H1 (cell line): ENCODE data around the gene CCNI2. TPM values are rescaled to one million over a fixed set of nuclear protein-coding genes. Genes with fewer than 3 reads are reported as not detected.

Source experiments
- CTCF ChIA-PET: fragments of 300-600 bp; sonication (Branson Sonifier 250); formaldehyde crosslinking; loops from one replicate; lab custom pipeline; 2021; ENCODE audit not compliant: partially characterized antibody; lab: Charles Lee
- POLR2A ChIA-PET: fragments of 300-600 bp; sonication (Branson Sonifier 250); formaldehyde crosslinking; loops from one replicate; lab custom pipeline; 2021; ENCODE audit warnings: inconsistent platforms; ENCODE audit not compliant: partially characterized antibody; lab: Charles Lee
- DNase-seq, 2 experiments: peaks; one replicate each; pipeline versions ENCODE4 v3.0.0 to v3.0.0-alpha.2; 2010 to 2022; ENCODE audit warnings: low spot score in 2 of 2, low read depth in 1 of 2, mixed read lengths in 1 of 2
- FAIRE-seq: peaks from 2 replicates; lab custom pipeline; 2011; peaks lifted over from hg19 to GRCh38; lab: Jason Lieb, UNC
- H2AFZ ChIP-seq: 2 replicates; pipeline ENCODE4 v1.8.1; 2012; ENCODE audit warnings: low read length, inconsistent platforms
- H2AK5ac ChIP-seq: 2 replicates; pipeline ENCODE4 v1.6.1; 2013; ENCODE audit warnings: low read depth, low read length
- H2BK120ac ChIP-seq: replicated peaks from 2 replicates; pipeline ENCODE3; 2013; ENCODE audit warnings: low read depth, low read length, inconsistent platforms
- H2BK12ac ChIP-seq: 2 replicates; pipeline ENCODE4 v1.6.1; 2013; ENCODE audit warnings: low read depth, low read length
- H2BK15ac ChIP-seq: 2 replicates; pipeline ENCODE4 v1.6.1; 2013; ENCODE audit warnings: low read length
- H2BK20ac ChIP-seq: 2 replicates; pipeline ENCODE4 v1.6.1; 2013; ENCODE audit warnings: low read length
- H2BK5ac ChIP-seq: 2 replicates; pipeline ENCODE4 v1.6.1; 2013; ENCODE audit warnings: low read depth, low read length
- H3K14ac ChIP-seq: 2 replicates; pipeline ENCODE4 v1.6.1; 2013; ENCODE audit warnings: inconsistent platforms; ENCODE audit not compliant: insufficient read length
- H3K18ac ChIP-seq: 2 replicates; pipeline ENCODE4 v1.6.1; 2013; ENCODE audit warnings: low read length; ENCODE audit errors: extremely low read depth
- H3K23ac ChIP-seq: 2 replicates; pipeline ENCODE4 v1.6.1; 2013; ENCODE audit warnings: inconsistent platforms; ENCODE audit not compliant: insufficient read length
- H3K23me2 ChIP-seq: 2 replicates; pipeline ENCODE4 v1.6.1; 2013; ENCODE audit warnings: low read depth, low read length
- H3K27ac ChIP-seq: 2 replicates; pipeline ENCODE4 v1.6.1; 2011; ENCODE audit warnings: low read depth, low read length, inconsistent platforms
- H3K27me3 ChIP-seq, 4 experiments: replicated peaks in 1 of 4; 1 replicate in 1 of 4; 2 replicates in 3 of 4; pipeline versions ENCODE4 v1.6.1 to v1.8.1; 2011 to 2013; ENCODE audit warnings: low read length in 3 of 4, mild to moderate bottlenecking in 3 of 4, inconsistent platforms in 2 of 4, mixed read lengths in 2 of 4, moderate library complexity in 1 of 4; ENCODE audit not compliant: control insufficient read depth in 3 of 4, insufficient read depth in 3 of 4; ENCODE audit errors: extremely low read depth in 1 of 4
- H3K36me3 ChIP-seq, 4 experiments: 2 replicates each; pipeline versions ENCODE4 v1.6.1 to v1.8.1; 2011 to 2013; ENCODE audit warnings: mild to moderate bottlenecking in 4 of 4, low read length in 3 of 4, moderate library complexity in 2 of 4, control low read depth in 1 of 4, inconsistent platforms in 1 of 4; ENCODE audit not compliant: insufficient read depth in 4 of 4, control insufficient read depth in 2 of 4
- H3K4ac ChIP-seq: replicated peaks from 2 replicates; pipeline ENCODE3; 2013; ENCODE audit warnings: low read length, low read depth, mixed read lengths, inconsistent platforms; ENCODE audit not compliant: insufficient read length
- H3K4me1 ChIP-seq, 4 experiments: replicated peaks in 1 of 4; 1 replicate in 1 of 4; 2 replicates in 3 of 4; pipeline versions ENCODE4 v1.6.1 to v1.8.1; 2011 to 2013; ENCODE audit warnings: low read length in 3 of 4, inconsistent platforms in 2 of 4, mixed read lengths in 1 of 4; ENCODE audit not compliant: insufficient read depth in 4 of 4, control insufficient read depth in 3 of 4
- H3K4me2 ChIP-seq, 2 experiments: 2 replicates each; pipeline versions ENCODE4 v1.6.1 to v1.8.1; 2011 to 2013; ENCODE audit warnings: low read depth in 2 of 2, low read length in 2 of 2, control low read depth in 1 of 2, inconsistent platforms in 1 of 2, mild to moderate bottlenecking in 1 of 2; ENCODE audit not compliant: insufficient read depth in 1 of 2
- H3K4me3 ChIP-seq, 4 experiments: fragments of 200-600, 300-600 bp in 1 of 4; sonication (generic), shearing (Covaris generic), sonication (Bioruptor Twin) in 1 of 4; 2 replicates each; pipeline versions ENCODE4 v1.5.1 to v1.8.1; 2011 to 2016; ENCODE audit warnings: low read length in 4 of 4, low read depth in 3 of 4, control low read depth in 2 of 4, inconsistent platforms in 2 of 4, mild to moderate bottlenecking in 2 of 4, mixed read lengths in 1 of 4, moderate library complexity in 1 of 4; ENCODE audit not compliant: insufficient read depth in 2 of 4; ENCODE audit errors: extremely low read depth in 1 of 4
- H3K56ac ChIP-seq: replicated peaks from 2 replicates; pipeline ENCODE3; 2013; ENCODE audit warnings: low read depth, mild to moderate bottlenecking, mixed read lengths, low read length, inconsistent platforms; ENCODE audit not compliant: insufficient read length
- H3K79me1 ChIP-seq: 2 replicates; pipeline ENCODE4 v1.6.1; 2013; ENCODE audit warnings: low read depth, low read length, control low read depth
- H3K79me2 ChIP-seq, 2 experiments: 2 replicates each; pipeline versions ENCODE4 v1.6.1 to v1.8.1; 2012 to 2013; ENCODE audit warnings: low read length in 2 of 2, mild to moderate bottlenecking in 2 of 2, inconsistent platforms in 1 of 2; ENCODE audit not compliant: insufficient read depth in 2 of 2, control insufficient read depth in 1 of 2
- H3K9ac ChIP-seq, 4 experiments: replicated peaks in 1 of 4; 1 replicate in 1 of 4; 2 replicates in 3 of 4; pipeline versions ENCODE4 v1.6.1 to v1.8.1; 2011 to 2013; ENCODE audit warnings: low read depth in 3 of 4, low read length in 3 of 4, control low read depth in 2 of 4, mild to moderate bottlenecking in 2 of 4, moderate library complexity in 2 of 4, inconsistent platforms in 1 of 4; ENCODE audit errors: extremely low read depth in 1 of 4
- H3K9me3 ChIP-seq, 2 experiments: 2 replicates each; pipeline versions ENCODE4 v1.6.1 to v1.8.1; 2012 to 2013; ENCODE audit warnings: mild to moderate bottlenecking in 2 of 2, moderate library complexity in 2 of 2, control low read depth in 1 of 2, inconsistent platforms in 1 of 2, low read depth in 1 of 2, low read length in 1 of 2, mixed read lengths in 1 of 2; ENCODE audit not compliant: insufficient read depth in 2 of 2
- H4K20me1 ChIP-seq, 2 experiments: replicated peaks in 1 of 2; 2 replicates each; pipeline versions ENCODE3 to v1.8.1; 2011 to 2013; ENCODE audit warnings: inconsistent platforms in 2 of 2, low read length in 2 of 2, mild to moderate bottlenecking in 1 of 2; ENCODE audit not compliant: insufficient read depth in 2 of 2, control insufficient read depth in 1 of 2
- H4K5ac ChIP-seq: 2 replicates; pipeline ENCODE4 v1.6.1; 2013; ENCODE audit warnings: low read length, low read depth, mixed read lengths, inconsistent platforms; ENCODE audit not compliant: insufficient read length
- H4K8ac ChIP-seq: 2 replicates; pipeline ENCODE4 v1.8.0; 2013; ENCODE audit warnings: mild to moderate bottlenecking, moderate library complexity, low read length, inconsistent platforms; ENCODE audit not compliant: insufficient read depth; ENCODE audit errors: extremely low read depth
- H4K91ac ChIP-seq: replicated peaks from 2 replicates; pipeline ENCODE3; 2013; ENCODE audit warnings: low read length, mixed read lengths, inconsistent platforms; ENCODE audit not compliant: insufficient read length
- BCL11A ChIP-seq, 2 experiments: IDR thresholded peaks; one replicate each; pipeline ENCODE4 v1.6.1; 2011; ENCODE audit warnings: low read depth in 2 of 2, low read length in 2 of 2, mild to moderate bottlenecking in 2 of 2
- HDAC6 ChIP-seq: IDR thresholded peaks from one replicate; pipeline ENCODE4 v1.7.1; 2012; ENCODE audit warnings: low read depth, mild to moderate bottlenecking, inconsistent platforms, low read length, moderate library complexity
- JUND ChIP-seq: IDR thresholded peaks from 2 replicates; pipeline ENCODE4 v1.6.1; 2011; ENCODE audit warnings: mild to moderate bottlenecking, improper control_type of control experiment, low read length
- POLR2AphosphoS5 ChIP-seq: IDR thresholded peaks from 2 replicates; pipeline ENCODE4 v1.6.1; 2011; ENCODE audit warnings: low read depth, low read length
- RNF2 ChIP-seq: fragments of 200-900, 300-1000 bp; sonication (generic); IDR thresholded peaks from 2 replicates; pipeline ENCODE4 v1.7.1; 2016; ENCODE audit warnings: borderline replicate concordance, low read depth, mild to moderate bottlenecking, antibody characterized with exemption, low read length; ENCODE audit not compliant: poor library complexity, severe bottlenecking; ENCODE audit errors: missing control alignments
- SRF ChIP-seq: IDR thresholded peaks from 2 replicates; pipeline ENCODE4 v1.6.1; 2011; ENCODE audit warnings: mild to moderate bottlenecking, low read depth, low read length, moderate library complexity
- SUZ12 ChIP-seq: fragments of 200-600 bp; sonication (generic); IDR thresholded peaks from 2 replicates; pipeline ENCODE4 v1.6.1; 2012; ENCODE audit warnings: mild to moderate bottlenecking, inconsistent platforms, low read length, moderate library complexity, mixed read lengths
- TAF1 ChIP-seq: IDR thresholded peaks from 2 replicates; pipeline ENCODE4 v1.6.1; 2011; ENCODE audit warnings: mild to moderate bottlenecking, low read depth, low read length
- ZNF274 ChIP-seq: IDR thresholded peaks from 2 replicates; pipeline ENCODE4 v1.7.0; 2012; ENCODE audit warnings: low read length, borderline replicate concordance; ENCODE audit errors: extremely low read depth
- WGBS, 2 experiments: shearing (Covaris generic) in 1 of 2; methylation state at CpG; one replicate each; pipeline versions ENCODE4 v1.1.6 to v1.1.7; 2013 to 2015; ENCODE audit warnings: low lambda C conversion rate in 2 of 2, mixed read lengths in 2 of 2, inconsistent platforms in 1 of 2, low coverage in 1 of 2, missing lambda C conversion rate in 1 of 2; ENCODE audit not compliant: insufficient replicate concordance in 2 of 2, insufficient coverage in 1 of 2, insufficient read length in 1 of 2; ENCODE audit errors: extremely low coverage in 1 of 2, missing lambda C conversion rate in 1 of 2; 5-methylcytosine and 5-hydroxymethylcytosine counted together
- polyA plus RNA-seq, 7 experiments: library from polyadenylated mRNA; depleted of rRNA in 3 of 7; stranded (reverse) in 5 of 7; unstranded in 2 of 7; fragments of >200 nt in 5 of 7; fragments of 200-250 nt in 2 of 7; gene quantifications; 1 replicate in 5 of 7; 2 replicates in 1 of 7; 4 replicates in 1 of 7; pipeline versions ENCODE4 v1.2.1 to v1.2.3, GENCODE V29; 2011 to 2013; ENCODE audit warnings: missing spikeins in 2 of 7, mixed read lengths in 2 of 7
- total RNA-seq: library from RNA; stranded (reverse); fragmentation: NEBNext Ultra II Directional; extraction: Animal tissue kit (Norgen Biotek cat#: 25700); gene quantifications from 2 replicates; pipeline ENCODE4 v1.2.1, GENCODE V29; 2021

CCNI2 gene
- total and polyA plus RNA-seq, 2 of the 8 experiments (the other 6 are each of a cell fraction or from before 2014, with no cell fraction given) = 1.3 to 1.4 TPM

DNA sequence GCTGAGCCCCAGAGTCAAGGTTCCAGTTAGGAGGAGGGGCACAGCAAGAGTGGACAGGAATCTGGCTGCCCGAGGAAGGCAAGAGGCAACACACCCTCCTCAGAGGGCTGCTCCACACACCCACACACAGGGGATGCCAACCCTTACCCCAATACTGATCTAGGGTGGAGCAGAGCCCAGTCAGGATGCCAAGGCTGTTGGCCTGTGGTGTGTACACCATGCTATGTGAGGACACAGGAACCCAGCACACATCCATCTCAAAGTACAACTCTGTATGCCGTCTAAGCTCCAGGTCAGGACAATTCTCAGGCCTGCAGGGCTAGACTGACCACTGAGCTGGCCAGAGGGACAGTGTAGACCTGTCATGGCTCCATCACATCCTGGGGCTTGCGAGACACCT, 27.2 kb downstream of the CCNI2 start:
- Histone ChIP-seq H3K9ac (no peak overlapping the region), H4K8ac (no peak overlapping the region), H2BK12ac (no peak overlapping the region), H3K14ac (no peak overlapping the region), H3K4ac (no peak overlapping the region), H3K79me2 (peaks cover 0 to 7% of the 10 kb centered on the region in 2 experiments; a peak in 1 of 4 replicates), H3K56ac (no peak overlapping the region), H3K4me2 (no peak overlapping the region), H3K23ac (no peak overlapping the region), H4K20me1 (peaks cover 3 to 9% of the 10 kb centered on the region in 2 experiments), H3K9me3 (no peaks in the 10 kb centered on the region), H3K18ac (no peak overlapping the region), H2AFZ (no peak overlapping the region), H2BK20ac (no peak overlapping the region), H3K27ac (no peak overlapping the region), H3K4me3 (no peak overlapping the region), H2BK15ac (peak overlapping the region; percentile 31; the same call in 1 of the 2 replicates), H2AK5ac (no peak overlapping the region), H3K23me2 (peaks cover 10% of the 10 kb centered on the region), H3K4me1 (peaks cover 0 to 24% (median 6%) of the 10 kb centered on the region in 4 experiments; a peak in 5 of 7 replicates), H3K79me1 (peaks cover 2% of the 10 kb centered on the region), H3K27me3 (peaks cover 2 to 47% (median 31%) of the 10 kb centered on the region in 4 experiments), H4K91ac (no peak overlapping the region), H4K5ac (no peak overlapping the region), H2BK5ac (no peak overlapping the region), H3K36me3 (no peaks in the 10 kb centered on the region), H2BK120ac (no peak overlapping the region)
- POLR2A ChIA-PET = no interaction called here
- 85% methylated on average over 2 of the region's 3 CpGs; no CpG with 5 or more reads in 1 of the 2 experiments for WGBS, 2 experiments
- CTCF ChIA-PET = interaction anchor here (0.6 to 6.6 kb wide), 9 partner anchors 10 to 70 kb away, joined by 3 to 58 read pairs (median 4); partner anchors contain the start of gene CCNI2
- TF ChIP-seq SUZ12 (no peak), SRF (no peak), ZNF274 (no peak), TAF1 (no peak), BCL11A (IDR thresholded peaks at IDR 0.05; ENCODE audit: low read depth in 2 of 2, low read length in 2 of 2) (no peak), HDAC6 (no peak), RNF2 (no peak), JUND (no peak), POLR2AphosphoS5 (no peak)
- no peak for FAIRE-seq
- no peak for DNase-seq
